AG09309 (cell line): ENCODE results near the gene BLMH.
"Not testable (repeated sequence)": the region's sequence is repeated elsewhere in the genome, so short reads cannot be mapped to it uniquely, and the experiment has no call there.

ENCODE experiments used
- DNase-seq: peaks from one replicate; pipeline ENCODE4 v3.0.0-alpha.2; 2010; ENCODE audit warnings: low read depth
- H3K4me3 ChIP-seq: 2 replicates; pipeline ENCODE4 v1.5.1; 2011; ENCODE audit warnings: mild to moderate bottlenecking, low read depth, low read length, moderate library complexity; ENCODE audit not compliant: control insufficient read depth
- CTCF ChIP-seq: IDR thresholded peaks from 2 replicates; pipeline ENCODE4 v1.5.1; 2011; ENCODE audit warnings: mild to moderate bottlenecking, low read depth, low read length, inconsistent platforms; ENCODE audit not compliant: insufficient read depth, control insufficient read depth; ENCODE audit errors: missing control alignments

BLMH gene

GRCh38 chr17:30207655-30208054, 84.1 kb downstream of the BLMH start:
- DNase-seq = no peak
- TF ChIP-seq CTCF = no peak
- no peak overlapping the region for H3K4me3 ChIP-seq

- no peak for TF ChIP-seq CTCF
- no peak overlapping the region for H3K4me3 ChIP-seq
- DNase-seq = no peak
Measured at GRCh38 chr17:30203471-30203981, 88.2 kb downstream of the BLMH start.

- not testable (repeated sequence) for H3K4me3 ChIP-seq, DNase-seq
Measured at GRCh38 chr17:30200656-30201055, 91.1 kb downstream of the BLMH start.

- no peak for TF ChIP-seq CTCF
- no peak overlapping the region for H3K4me3 ChIP-seq
- no peak for DNase-seq
Measured at GRCh38 chr17:30200106-30200505, 91.6 kb downstream of the BLMH start.

- TF ChIP-seq CTCF = no peak
- no peak overlapping the region for H3K4me3 ChIP-seq
- DNase-seq = no peak
Measured at GRCh38 chr17:30199600-30199999, 92.1 kb downstream of the BLMH start.
